Left lobe of liver (tissue), 2 donors: ENCODE results near the gene NUDT13. TPM values are rescaled to one million over a fixed set of nuclear protein-coding genes. Genes with fewer than 3 reads are reported as not detected.
A peak's percentile ranks its signal among the peaks of the same experiment; 100 is the strongest.

Source experiments
- ATAC-seq: fragments of 200-7000 bp; cut with Tn5 transposase; one replicate; pipeline ENCODE4 v1.9.1; 2020; ENCODE audit warnings: mild to moderate bottlenecking, moderate library complexity
- DNase-seq: peaks from one replicate; pipeline ENCODE4 v3.0.0-alpha.2; 2020; ENCODE audit warnings: low spot score
- total RNA-seq: library from RNA; stranded (reverse); gene quantifications from one replicate; pipeline ENCODE4 v1.2.1, GENCODE V29; 2021
- donor health status: DM: no; HTN: no; CAD: no; lungs with moderate emphysema.
- donor health status: DM: no; HTN: yes; CAD: no.

Gene NUDT13
- total RNA-seq, 1 donor from 2014 or later, result 2.7 TPM

GRCh38 chr10:73161079-73161478 is 50.8 kb downstream of the NUDT13 start:
- DNase-seq (no peak), ATAC-seq (no peak)

- ATAC-seq (no peak), DNase-seq (no peak)
These were observed 51.4 kb downstream of the NUDT13 start for GRCh38 chr10:73161662-73162061.

- DNase-seq (no peak), ATAC-seq (no peak)
These were observed 52.8 kb downstream of the NUDT13 start for GRCh38 chr10:73163096-73163495.

GRCh38 chr10:73166972-73167371 is 56.7 kb downstream of the NUDT13 start:
- DNase-seq (no peak), ATAC-seq (no peak)

GRCh38 chr10:73167458-73167782 is 57.2 kb downstream of the NUDT13 start:
- ATAC-seq, result no peak
- DNase-seq, result no peak

GRCh38 chr10:73167783-73168464 is 57.7 kb downstream of the NUDT13 start, which contains the start of the genes ECD and FAM149B1:
Gene ECD, minus strand, starts transcription at chr10:73168008. Its CDS starts 4,071 bp downstream, at chr10:73163937.
Gene FAM149B1, plus strand, starts transcription at chr10:73168119. Its CDS starts 221 bp downstream, at chr10:73168340.
- peak; percentile 95 for DNase-seq
- ATAC-seq, result peak; percentile 98

- ATAC-seq (peak; percentile 35), DNase-seq (no peak)
These were observed 58.2 kb downstream of the NUDT13 start for GRCh38 chr10:73168465-73168803.

- DNase-seq, result no peak
These were observed 59.1 kb downstream of the NUDT13 start for GRCh38 chr10:73169320-73169719.

GRCh38 chr10:73172867-73173266 is 62.6 kb downstream of the NUDT13 start:
- DNase-seq, result no peak
- no peak for ATAC-seq

More at GRCh38 chr10:73169320-73169719, 59.1 kb downstream of the NUDT13 start:
- no peak for ATAC-seq

GRCh38 chr10:73174148-73174925 is 64.1 kb downstream of the NUDT13 start:
- DNase-seq (no peak), ATAC-seq (no peak)

Other genes starting within 250 kb of the NUDT13 start
- gene OIT3, start 216.7 kb upstream of the NUDT13 start, total RNA-seq, result 25.2 TPM
- 60.4 TPM for gene PLA2G12B, start 155.6 kb upstream of the NUDT13 start, total RNA-seq
- gene P4HA1, start 13.6 kb upstream of the NUDT13 start, total RNA-seq, result 7.3 TPM
- 9.1 TPM for gene ECD, start 57.6 kb downstream of the NUDT13 start, total RNA-seq
- 11.1 TPM for gene FAM149B1, start 57.7 kb downstream of the NUDT13 start, total RNA-seq
- gene DNAJC9, start 136.8 kb downstream of the NUDT13 start, total RNA-seq, result 5.8 TPM
- gene MRPS16, start 142.2 kb downstream of the NUDT13 start, total RNA-seq, result 53.6 TPM
- 2.8 TPM for gene CFAP70, start 248.4 kb downstream of the NUDT13 start, total RNA-seq